NCI-H1105 (cell line): ENCODE measurements around the gene PTEN.
"Not testable (repeated sequence)": the region's sequence is repeated elsewhere in the genome, so short reads cannot be mapped to it uniquely, and the experiment has no call there.

ENCODE experiments used
- DNase-seq: peaks from one replicate; lab custom pipeline; 2025; lab: John Stamatoyannopoulos, UW

Gene PTEN

GRCh38 chr10:87846023-87846422 is 17.4 kb upstream of the PTEN start:
- no peak for DNase-seq

GRCh38 chr10:87846711-87847110 is 16.7 kb upstream of the PTEN start:
- DNase-seq, result not testable (repeated sequence)

GRCh38 chr10:87847550-87847949 is 15.9 kb upstream of the PTEN start:
- DNase-seq, result no peak

DNA sequence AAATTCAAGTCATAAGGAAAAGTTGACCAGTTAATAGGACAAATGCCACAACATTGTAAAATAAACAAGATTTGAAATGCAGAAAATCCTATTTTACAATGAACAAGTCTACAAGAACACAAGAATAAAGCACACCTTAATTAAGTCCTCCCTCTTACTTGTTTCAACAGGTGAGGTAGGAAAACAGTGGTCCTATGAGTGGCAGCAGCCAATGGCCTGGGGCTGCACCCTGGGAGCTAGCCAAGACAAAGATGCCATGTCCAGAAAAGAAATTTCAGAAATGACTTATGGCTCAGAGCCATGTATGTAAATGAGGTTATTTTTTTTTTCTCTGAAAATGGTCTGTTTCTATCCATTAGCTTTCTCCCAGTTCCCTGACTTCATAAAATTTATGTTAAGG is 14.4 kb upstream of the PTEN start:
- DNase-seq, result no peak

GRCh38 chr10:87850742-87851205 is 12.7 kb upstream of the PTEN start:
- peak; percentile 42 for DNase-seq

DNA sequence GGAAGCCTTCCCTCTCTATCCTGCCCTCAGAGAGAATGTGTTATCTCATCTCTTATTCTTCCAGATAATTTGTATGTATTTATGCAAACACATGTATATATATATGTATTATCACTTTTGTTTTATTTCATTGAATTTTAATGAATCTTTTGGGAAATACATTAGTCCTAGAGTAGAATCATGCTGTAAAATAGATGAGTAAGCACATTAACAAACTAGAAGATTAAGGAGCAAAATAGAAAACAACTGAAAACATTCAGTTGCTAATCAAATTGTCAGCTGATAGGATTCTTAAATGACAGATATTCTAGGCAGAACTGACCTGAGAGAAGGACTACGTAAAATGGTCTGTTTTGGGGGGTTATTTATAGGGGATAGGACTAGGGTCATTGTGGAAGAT is 11.3 kb upstream of the PTEN start:
- DNase-seq, result no peak

DNA sequence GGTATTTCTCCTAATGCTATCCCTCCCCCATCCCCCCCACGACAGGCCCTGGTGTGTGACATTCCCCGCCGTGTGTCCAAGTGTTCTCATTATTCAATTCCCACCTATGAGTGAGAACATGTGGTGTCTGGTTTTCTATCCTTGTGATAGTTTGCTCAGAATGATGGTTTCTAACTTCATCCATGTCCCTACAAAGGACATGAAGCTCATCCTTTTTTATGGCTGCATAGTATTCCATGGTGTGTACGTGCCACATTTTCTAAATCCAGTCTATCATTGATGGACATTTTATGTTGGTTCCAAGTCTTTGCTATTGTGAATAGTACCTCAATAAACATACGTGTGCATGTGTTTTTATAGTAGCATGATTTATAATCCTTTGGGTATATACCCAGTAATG is 8.2 kb upstream of the PTEN start:
- not testable (repeated sequence) for DNase-seq

DNA sequence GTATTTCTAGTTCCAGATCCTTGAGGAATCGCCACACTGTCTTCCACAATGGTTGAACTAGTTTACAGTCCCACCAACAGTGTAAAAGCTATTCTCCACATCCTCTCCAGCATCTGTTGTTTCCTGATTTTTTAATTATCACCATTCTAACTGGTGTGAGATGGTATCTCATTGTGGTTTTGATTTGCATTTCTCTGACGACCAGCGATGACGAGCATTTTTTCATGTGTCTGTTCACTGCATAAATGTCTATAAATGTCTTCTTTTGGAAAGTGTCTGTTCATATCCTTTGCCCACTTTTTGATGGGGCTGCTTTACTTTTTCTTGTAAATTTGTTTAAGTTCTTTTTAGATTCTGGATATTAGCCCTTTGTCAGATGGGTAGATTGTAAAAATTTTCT is 7.8 kb upstream of the PTEN start:
- not testable (repeated sequence) for DNase-seq

DNA sequence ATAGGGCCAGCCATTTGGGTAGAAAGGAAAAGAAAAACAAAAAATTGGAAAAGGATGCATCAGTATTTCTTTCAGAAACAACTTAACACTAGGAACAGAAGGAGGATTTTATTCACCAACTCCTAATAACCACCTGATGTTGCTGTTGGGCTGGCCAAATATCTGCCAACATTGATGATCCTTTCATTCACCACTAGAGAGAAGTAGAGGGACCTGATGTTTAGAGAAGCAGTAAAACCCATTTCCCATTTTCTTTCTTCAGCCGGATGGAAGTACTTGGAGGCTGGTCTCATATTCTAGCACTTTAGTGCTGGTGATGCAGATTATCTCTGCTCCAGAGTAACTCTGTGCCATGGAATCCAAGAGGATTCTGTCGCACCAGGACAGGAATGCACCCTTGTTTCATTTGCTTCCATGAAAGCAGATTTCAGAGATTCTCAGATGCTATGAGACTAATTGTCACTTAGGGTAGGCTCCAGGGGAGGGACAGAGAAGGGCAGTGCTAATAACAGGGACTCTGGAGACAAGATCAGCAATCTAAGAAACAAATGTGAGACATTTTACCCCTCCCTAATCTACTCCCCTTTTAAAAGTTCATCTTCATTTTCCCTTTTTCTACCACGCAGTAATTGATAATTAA is 3.1 kb upstream of the PTEN start:
- DNase-seq, result peak; percentile 36

GRCh38 chr10:87860816-87861403 is 2.5 kb upstream of the PTEN start:
- no peak for DNase-seq

GRCh38 chr10:87861566-87861952 is 1.9 kb upstream of the PTEN start:
- DNase-seq, result no peak

DNA sequence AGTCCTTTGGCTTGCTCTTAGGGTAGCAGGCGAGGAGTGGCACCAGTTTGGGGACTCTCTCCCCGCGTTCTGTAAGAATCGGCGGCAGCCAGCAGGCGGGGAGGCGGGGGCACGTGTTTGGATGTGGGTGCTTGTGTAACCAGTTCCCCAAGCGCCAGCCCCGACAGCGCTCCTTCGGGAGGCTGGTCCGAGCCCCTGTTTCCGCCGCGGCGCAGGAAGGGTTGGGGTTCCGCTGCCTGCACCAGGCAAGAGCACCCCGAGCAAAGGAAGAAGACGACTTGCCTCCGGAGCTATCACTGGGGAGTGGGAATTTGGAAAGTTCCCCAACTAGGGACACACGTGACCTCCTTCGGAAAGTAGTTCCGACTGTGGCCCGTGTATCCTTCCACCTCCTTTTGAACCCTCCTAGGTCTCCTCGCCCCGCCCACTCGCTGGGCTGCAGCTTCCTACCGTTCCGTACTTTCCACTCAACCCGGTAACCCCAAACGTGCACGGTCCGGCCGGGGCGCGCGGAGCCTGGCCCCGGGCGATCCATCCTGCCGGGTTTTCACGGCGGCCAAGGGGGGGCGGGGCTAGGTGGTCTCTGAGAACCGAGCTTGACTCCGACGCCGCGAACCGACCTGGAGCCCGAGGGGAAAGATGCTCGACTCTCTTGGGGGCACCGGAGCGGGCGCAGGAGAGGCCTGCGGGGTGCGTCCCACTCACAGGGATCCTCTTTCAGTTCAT is 1.3 kb upstream of the PTEN start:
- peak; percentile 33 for DNase-seq

DNA sequence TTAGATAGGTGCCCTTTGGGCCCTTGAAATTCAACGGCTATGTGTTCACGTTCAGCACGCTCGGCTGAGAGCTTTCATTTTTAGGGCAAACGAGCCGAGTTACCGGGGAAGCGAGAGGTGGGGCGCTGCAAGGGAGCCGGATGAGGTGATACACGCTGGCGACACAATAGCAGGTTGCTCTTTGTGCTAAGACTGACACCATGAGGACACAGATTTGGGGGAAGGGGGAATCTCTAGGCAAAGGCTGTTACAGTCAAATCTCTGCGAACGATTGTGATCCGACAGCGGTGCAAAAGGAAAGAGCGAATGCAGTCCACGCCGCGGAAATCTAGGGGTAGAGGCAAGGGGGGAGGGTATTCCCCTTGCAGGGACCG is 759 bp upstream of the PTEN start:
- DNase-seq, result no peak

DNA sequence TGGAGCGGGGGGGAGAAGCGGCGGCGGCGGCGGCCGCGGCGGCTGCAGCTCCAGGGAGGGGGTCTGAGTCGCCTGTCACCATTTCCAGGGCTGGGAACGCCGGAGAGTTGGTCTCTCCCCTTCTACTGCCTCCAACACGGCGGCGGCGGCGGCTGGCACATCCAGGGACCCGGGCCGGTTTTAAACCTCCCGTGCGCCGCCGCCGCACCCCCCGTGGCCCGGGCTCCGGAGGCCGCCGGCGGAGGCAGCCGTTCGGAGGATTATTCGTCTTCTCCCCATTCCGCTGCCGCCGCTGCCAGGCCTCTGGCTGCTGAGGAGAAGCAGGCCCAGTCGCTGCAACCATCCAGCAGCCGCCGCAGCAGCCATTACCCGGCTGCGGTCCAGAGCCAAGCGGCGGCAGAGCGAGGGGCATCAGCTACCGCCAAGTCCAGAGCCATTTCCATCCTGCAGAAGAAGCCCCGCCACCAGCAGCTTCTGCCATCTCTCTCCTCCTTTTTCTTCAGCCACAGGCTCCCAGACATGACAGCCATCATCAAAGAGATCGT is 598 bp downstream of the PTEN start:
- not testable (repeated sequence) for DNase-seq

DNA sequence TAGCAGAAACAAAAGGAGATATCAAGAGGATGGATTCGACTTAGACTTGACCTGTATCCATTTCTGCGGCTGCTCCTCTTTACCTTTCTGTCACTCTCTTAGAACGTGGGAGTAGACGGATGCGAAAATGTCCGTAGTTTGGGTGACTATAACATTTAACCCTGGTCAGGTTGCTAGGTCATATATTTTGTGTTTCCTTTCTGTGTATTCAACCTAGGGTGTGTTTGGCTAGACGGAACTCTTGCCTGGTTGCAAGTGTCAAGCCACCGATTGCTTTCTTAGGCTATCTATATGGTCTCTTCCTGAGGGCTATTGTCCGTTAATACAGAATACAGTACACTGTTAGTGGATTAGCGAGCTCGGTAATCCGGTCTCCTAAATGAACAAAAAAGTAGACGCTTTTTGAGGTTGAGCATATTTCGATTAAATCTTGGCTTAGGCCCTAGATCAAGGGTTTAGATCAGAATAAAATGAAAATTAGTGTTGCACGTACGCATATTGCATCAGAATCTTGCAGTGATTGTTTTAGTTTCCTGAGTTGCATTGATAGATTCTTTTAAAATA is 1.2 kb downstream of the PTEN start:
- no peak for DNase-seq

DNA sequence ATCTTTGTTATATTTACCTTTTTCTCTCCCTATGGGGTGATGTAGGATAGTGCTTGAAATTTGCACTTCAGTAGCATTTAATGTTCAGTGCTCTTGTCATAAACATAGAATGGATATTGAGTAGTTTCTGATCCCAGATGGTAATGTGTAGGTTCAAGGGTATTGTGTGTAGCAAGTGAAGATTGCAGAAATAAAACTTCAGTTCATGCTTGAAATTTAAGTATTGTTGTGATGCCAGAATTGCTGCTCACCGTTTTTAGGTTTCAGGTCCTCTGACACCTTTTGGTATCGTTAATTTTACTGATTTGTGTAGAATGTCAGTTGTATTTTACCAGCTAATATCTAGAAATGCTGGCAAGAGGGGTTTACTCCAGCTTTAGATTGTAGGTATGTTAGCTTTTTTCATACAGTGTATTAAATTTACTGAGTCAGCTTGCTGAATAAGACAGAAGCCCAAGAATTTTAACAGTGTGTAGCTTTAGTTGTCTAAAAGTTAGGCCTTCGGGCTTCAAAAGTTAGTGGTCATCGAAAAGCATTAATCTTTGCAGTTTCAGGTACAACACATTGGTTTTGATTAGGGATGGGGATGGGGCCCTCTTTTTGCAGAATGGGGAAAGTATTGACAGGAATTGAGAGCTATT is 1.9 kb downstream of the PTEN start:
- DNase-seq, result no peak

DNA sequence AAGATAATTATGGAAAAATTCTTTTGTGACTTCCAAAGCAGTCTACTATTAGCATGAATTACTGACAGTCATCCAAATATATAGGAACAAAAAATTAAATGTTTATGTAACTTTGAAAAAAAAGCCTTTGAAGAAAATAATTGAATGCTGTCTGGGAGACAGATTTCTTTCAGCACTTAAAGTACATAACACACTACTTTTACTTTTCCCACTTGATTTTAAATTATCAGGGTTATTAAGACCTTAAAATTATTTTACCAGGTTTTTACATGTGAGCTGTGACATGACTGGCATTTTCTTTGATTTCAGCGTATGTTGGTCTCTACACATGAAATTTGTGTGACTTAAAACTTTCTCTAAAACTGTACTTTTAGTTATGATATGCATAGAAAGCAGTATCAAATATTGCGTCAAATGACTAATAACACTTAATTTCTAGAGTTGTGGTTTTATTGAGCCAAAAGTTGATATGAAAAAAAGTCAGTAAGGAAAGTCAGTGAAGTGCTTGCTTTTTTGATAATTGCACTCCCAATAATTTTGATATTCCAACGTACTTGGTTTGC is 3.1 kb downstream of the PTEN start:
- no peak for DNase-seq

- DNase-seq, result no peak
These were observed 4.0 kb downstream of the PTEN start for GRCh38 chr10:87867453-87867852.

DNA sequence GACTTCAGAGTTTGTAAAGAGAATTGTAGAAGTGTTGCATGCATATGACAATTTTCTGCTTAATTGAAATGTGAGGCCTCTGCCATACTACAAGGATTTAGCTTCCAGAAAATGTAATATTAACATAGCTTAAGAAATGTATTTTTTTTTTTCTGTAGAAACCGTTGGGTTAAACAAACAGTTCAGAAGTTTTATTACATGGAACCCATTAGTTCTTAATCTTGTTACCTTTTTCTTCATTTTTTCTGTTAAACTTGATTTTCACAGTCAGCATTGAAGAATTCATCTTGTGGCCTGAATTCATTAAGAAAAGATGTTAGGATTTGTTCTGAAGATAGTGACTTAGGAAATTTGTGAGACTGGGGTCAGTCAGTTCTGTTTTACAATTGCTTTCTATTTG is 4.9 kb downstream of the PTEN start:
- no peak for DNase-seq

DNA sequence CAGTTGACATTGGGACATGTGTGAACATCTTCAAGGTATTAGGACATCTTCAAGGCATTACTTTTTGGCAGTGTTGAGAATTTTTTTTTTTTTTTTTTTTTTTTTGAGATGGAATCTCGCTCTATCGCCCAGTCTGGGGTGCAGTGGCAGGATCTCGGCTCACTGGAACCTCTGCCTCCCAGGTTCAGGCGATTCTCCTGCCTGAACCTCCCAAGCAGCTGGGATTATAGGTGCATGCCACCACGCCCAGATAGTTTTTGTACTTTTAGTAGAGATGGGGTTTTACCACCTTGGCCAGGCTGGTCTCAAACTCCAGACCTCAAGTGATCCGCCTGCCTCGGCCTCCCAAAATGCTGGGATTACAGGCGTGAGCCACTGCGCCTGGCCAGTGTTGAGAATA is 5.7 kb downstream of the PTEN start:
- not testable (repeated sequence) for DNase-seq

- DNase-seq, result no peak
These were observed 6.5 kb downstream of the PTEN start for GRCh38 chr10:87869773-87870551.
